ENCODE measurements around the gene ZNF512B. TPM values are rescaled to one million over a fixed set of nuclear protein-coding genes. Genes with fewer than 3 reads are reported as not detected.

Gene ZNF512B
- polyA plus RNA-seq, 2 of the 4 experiments (the other 2 are of a cell fraction): 2.1 to 16.8 TPM

GRCh38 chr20:63955827-63956663 lies 13.7 kb downstream of the ZNF512B start, which contains the start of gene UCKL1 (continued):
- peak; percentile 92; the same call in 1 of the 2 replicates for TF ChIP-seq MYC (IDR thresholded peaks at IDR 0.05; ENCODE audit: borderline replicate concordance, low read length)
- no peak for TF ChIP-seq ZC3H11A (IDR thresholded peaks at IDR 0.05)
- no peak for TF ChIP-seq EHMT2 (IDR thresholded peaks at IDR 0.05; ENCODE audit: low read depth)
- TF ChIP-seq RARB (CRISPR knock-in tag; IDR thresholded peaks at IDR 0.05): no peak

- ATAC-seq: peak; percentile 43 to 52; a peak in 4 of 6 replicates
- Histone ChIP-seq H3K27ac (peak overlapping the region; percentile 96 to 98), H3K4me1 (peaks cover 36% of the 10 kb centered on the region), H3K9me3 (no peaks in the 10 kb centered on the region), H3K4me2 (peak overlapping the region; percentile 99), H3K4me3 (peak overlapping the region; percentile 84)
- CTCF ChIA-PET: interaction anchor here (1.0 to 2.4 kb wide), 9 partner anchors 10 to 418 kb away, joined by 3 to 11 read pairs (median 3); partner anchors contain the start of genes PRPF6 and PTK6
- WGBS (ENCODE audit: missing lambda C conversion rate): 5% methylated on average over 13 of the region's 31 CpGs
- DNase-seq (ENCODE audit: low read depth in 1 of 2, low spot score in 1 of 2): peak in 1 of 2 experiments; percentile 36
- POLR2A ChIA-PET: interaction anchor here (1.2 to 1.4 kb wide), 2 partner anchors 19 to 25 kb away, joined by 6 read pairs; partner anchors contain the start of gene PRPF6
- TF ChIP-seq CBX8 (IDR thresholded peaks at IDR 0.05) (no peak), NFE2L2 (conservative IDR thresholded peaks at IDR 0.05; ENCODE audit: low read length) (no peak), CTCF (IDR thresholded peaks at IDR 0.05) (peak; percentile 52), HOXB5 (CRISPR knock-in tag; IDR thresholded peaks at IDR 0.05) (no peak), RAD21 (conservative IDR thresholded peaks at IDR 0.05 in 1 of 2, IDR thresholded peaks at IDR 0.05 in 1 of 2) (peak; percentile 12 to 37; a peak in 3 of 5 replicates), EHMT2 (IDR thresholded peaks at IDR 0.05; ENCODE audit: low read depth) (no peak), GATA3 (IDR thresholded peaks at IDR 0.05; ENCODE audit: borderline replicate concordance) (no peak), MAZ (IDR thresholded peaks at IDR 0.05; ENCODE audit: borderline replicate concordance, low read depth, low read length) (no peak), ZSCAN20 (CRISPR knock-in tag; IDR thresholded peaks at IDR 0.05) (no peak), ELK1 (IDR thresholded peaks at IDR 0.05; ENCODE audit: low read depth, low read length) (no peak), HES2 (IDR thresholded peaks at IDR 0.05) (no peak), SREBF2 (IDR thresholded peaks at IDR 0.05) (no peak), ZFP36 (IDR thresholded peaks at IDR 0.05; ENCODE audit: borderline replicate concordance, partially characterized antibody) (no peak), SMC3 (IDR thresholded peaks at IDR 0.05) (peak; percentile 33; the same call in 1 of the 3 replicates), MYC (IDR thresholded peaks at IDR 0.05; ENCODE audit: borderline replicate concordance, low read length) (no peak)
- no peak for FAIRE-seq
These were observed 14.4 kb downstream of the ZNF512B start for GRCh38 chr20:63955281-63955826.

GRCh38 chr20:63953764-63954429 lies 15.8 kb downstream of the ZNF512B start:
- ChIA-PET CTCF (interaction anchor here (0.9 to 2.4 kb wide), 6 partner anchors 20 to 416 kb away, joined by 3 to 11 read pairs (median 4); partner anchors contain the start of genes PRPF6 and PTK6), POLR2A (no interaction called here)
- H3K4me1 ChIP-seq: peaks cover 49% of the 10 kb centered on the region
- TF ChIP-seq RARB (CRISPR knock-in tag; IDR thresholded peaks at IDR 0.05): no peak
- TF ChIP-seq EP300 (IDR thresholded peaks at IDR 0.05): no peak
- no peak for TF ChIP-seq FOSL2 (IDR thresholded peaks at IDR 0.05)
- no peak for TF ChIP-seq FOSL2 (CRISPR knock-in tag; IDR thresholded peaks at IDR 0.05)
- TF ChIP-seq TP53 (CRISPR knock-in tag; IDR thresholded peaks at IDR 0.05): no peak
- no peak for TF ChIP-seq FOSB (CRISPR knock-in tag; IDR thresholded peaks at IDR 0.05)
- TF ChIP-seq CEBPB (IDR thresholded peaks at IDR 0.05): no peak
- TF ChIP-seq CHD4 (IDR thresholded peaks at IDR 0.05; ENCODE audit: borderline replicate concordance): no peak
- no peak for TF ChIP-seq MYC (IDR thresholded peaks at IDR 0.05; ENCODE audit: borderline replicate concordance, low read length)
- no peak for TF ChIP-seq CHD2 (IDR thresholded peaks at IDR 0.05; ENCODE audit: low read length, partially characterized antibody)
- TF ChIP-seq SMC3 (IDR thresholded peaks at IDR 0.05): no peak
- TF ChIP-seq MAZ (IDR thresholded peaks at IDR 0.05; ENCODE audit: borderline replicate concordance, low read depth, low read length): no peak
- no peak for TF ChIP-seq NR3C1 (IDR thresholded peaks at IDR 0.05)
- no peak for TF ChIP-seq MAFK (IDR thresholded peaks at IDR 0.05; ENCODE audit: partially characterized antibody)
- no peak for TF ChIP-seq MAX (IDR thresholded peaks at IDR 0.05)
- TF ChIP-seq ESRRA (IDR thresholded peaks at IDR 0.05; ENCODE audit: borderline replicate concordance, low read length): no peak
- TF ChIP-seq BHLHE40 (IDR thresholded peaks at IDR 0.05; ENCODE audit: low read depth, low read length): no peak
- peak overlapping the region; percentile 99 for H3K4me2 ChIP-seq
- H3K9me3 ChIP-seq: no peaks in the 10 kb centered on the region
- no peak overlapping the region for H3K4me3 ChIP-seq
- FAIRE-seq (no peak), DNase-seq (ENCODE audit: low read depth in 1 of 2, low spot score in 1 of 2) (no peak), ATAC-seq (no peak)
- H3K27ac ChIP-seq: no peak overlapping the region
- WGBS (ENCODE audit: missing lambda C conversion rate): 85% methylated on average over 13 of the region's 13 CpGs

Data from A549 (cell line).